ENCODE measurements around the gene CYP4F22. TPM values are rescaled to one million over a fixed set of nuclear protein-coding genes. Genes with fewer than 3 reads are reported as not detected.
A peak's percentile ranks its signal among the peaks of the same experiment; 100 is the strongest.
"Not testable (repeated sequence)": the region's sequence is repeated elsewhere in the genome, so short reads cannot be mapped to it uniquely, and the experiment has no call there.

CYP4F22 gene
- total RNA-seq, 1 experiment from 2014 or later: 4.9 TPM

GRCh38 chr19:15593766-15594165 lies 85.4 kb downstream of the CYP4F22 start:
- H3K9ac ChIP-seq (ENCODE audit: low read length); POLR2A ChIA-PET; H3K27ac ChIP-seq (ENCODE audit: low read depth, low read length); H3K79me2 ChIP-seq (ENCODE audit: insufficient read depth, low read length); intact Hi-C loops (cut with micrococcal nuclease); H3K4me3 ChIP-seq (replicated peaks in 1 of 2; ENCODE audit: low read depth in 1 of 2, low read length in 2 of 2); H3K36me3 ChIP-seq (ENCODE audit: control insufficient read depth in 1 of 2, insufficient read depth in 2 of 2, low read length in 2 of 2); RAD21 ChIA-PET (ENCODE audit: low non-redundant PET in 1 of 2, low total read pairs in 2 of 2, uncharacterized antibody in 2 of 2, unreplicated experiment in 2 of 2); CTCF ChIA-PET; H3K9me3 ChIP-seq (ENCODE audit: control insufficient read depth in 1 of 2, insufficient read depth in 1 of 2, low read depth in 1 of 2, low read length in 2 of 2); H3K9me2 ChIP-seq (ENCODE audit: insufficient read depth); H3K27me3 ChIP-seq (ENCODE audit: insufficient read depth, low read length); BruUV-seq (replicated peaks); H2AFZ ChIP-seq (ENCODE audit: low read depth, low read length, poor library complexity, severe bottlenecking); H4K20me1 ChIP-seq (ENCODE audit: insufficient read depth): not testable (repeated sequence)
- peak; percentile 75 for ATAC-seq
- Histone ChIP-seq H3K4me1 (ENCODE audit: control insufficient read depth in 1 of 2, insufficient read depth in 2 of 2, low read length in 2 of 2) (peaks cover 6 to 24% of the 10 kb centered on the region in 2 experiments), H3K4me2 (ENCODE audit: low read length) (peak overlapping the region; percentile 11)
- peak; percentile 19 for DNase-seq (ENCODE audit: low read depth, low spot score)
- TF ChIP-seq SRF (IDR thresholded peaks at IDR 0.05; ENCODE audit: low read depth) (0 out of 2 replicates have a peak, but pooled peaks have one; percentile 27), JUND (IDR thresholded peaks at IDR 0.05) (peak; percentile 66), SP1 (IDR thresholded peaks at IDR 0.05; ENCODE audit: low read depth) (peak; percentile 68), FOSL1 (IDR thresholded peaks at IDR 0.05; ENCODE audit: low read depth) (peak; percentile 62; the same call in 1 of the 2 replicates), CBX3 (IDR thresholded peaks at IDR 0.05; ENCODE audit: low read depth) (peak; percentile 67)

- peaks cover 6 to 24% of the 10 kb centered on the region in 2 experiments for H3K4me1 ChIP-seq (ENCODE audit: control insufficient read depth in 1 of 2, insufficient read depth in 2 of 2, low read length in 2 of 2)
- H4K20me1 ChIP-seq (ENCODE audit: insufficient read depth): no peaks in the 10 kb centered on the region
- no TSS peak for BruUV-seq (replicated peaks)
- peak; percentile 85 for ATAC-seq
- H3K9me2 ChIP-seq (ENCODE audit: insufficient read depth): no peaks in the 10 kb centered on the region
- H3K4me2 ChIP-seq (ENCODE audit: low read length): peak overlapping the region; percentile 57
- H3K9me3 ChIP-seq (ENCODE audit: control insufficient read depth in 1 of 2, insufficient read depth in 1 of 2, low read depth in 1 of 2, low read length in 2 of 2): no peaks in the 10 kb centered on the region
- peak; percentile 80 for DNase-seq (ENCODE audit: low read depth, low spot score)
- no peaks in the 10 kb centered on the region for H3K27me3 ChIP-seq (ENCODE audit: insufficient read depth, low read length)
- H3K9ac ChIP-seq (ENCODE audit: low read length): no peak overlapping the region
- no peaks in the 10 kb centered on the region for H3K36me3 ChIP-seq (ENCODE audit: control insufficient read depth in 1 of 2, insufficient read depth in 2 of 2, low read length in 2 of 2)
- H3K4me3 ChIP-seq (replicated peaks in 1 of 2; ENCODE audit: low read depth in 1 of 2, low read length in 2 of 2): no peak overlapping the region
- CTCF ChIA-PET: no interaction called here
- no peak overlapping the region for H3K27ac ChIP-seq (ENCODE audit: low read depth, low read length)
- intact Hi-C loops (cut with micrococcal nuclease): no loop called here
- peak overlapping the region; percentile 68 for H2AFZ ChIP-seq (ENCODE audit: low read depth, low read length, poor library complexity, severe bottlenecking)
- no peaks in the 10 kb centered on the region for H3K79me2 ChIP-seq (ENCODE audit: insufficient read depth, low read length)
- POLR2A ChIA-PET: no interaction called here
- RAD21 ChIA-PET (ENCODE audit: low non-redundant PET in 1 of 2, low total read pairs in 2 of 2, uncharacterized antibody in 2 of 2, unreplicated experiment in 2 of 2): no interaction called here
- TF ChIP-seq POLR2AphosphoS5 (IDR thresholded peaks at IDR 0.05; ENCODE audit: low read depth, low read length) (peak; percentile 26; the same call in 1 of the 2 replicates), SP1 (IDR thresholded peaks at IDR 0.05; ENCODE audit: low read depth) (peak; percentile 65), ZBTB33 (IDR thresholded peaks at IDR 0.05; ENCODE audit: extremely low read depth, insufficient replicate concordance, low read length) (no peak), SRF (IDR thresholded peaks at IDR 0.05; ENCODE audit: low read depth) (peak; percentile 66), ZFX (IDR thresholded peaks at IDR 0.05) (no peak), EZH2phosphoT487 (IDR thresholded peaks at IDR 0.05; ENCODE audit: borderline replicate concordance) (no peak), CEBPB (IDR thresholded peaks at IDR 0.05; ENCODE audit: low read depth) (no peak; the same call in 1 of the 2 replicates), POLR2A (IDR thresholded peaks at IDR 0.05; ENCODE audit: borderline replicate concordance, extremely low read depth, insufficient read depth, insufficient read length) (no peak), TCF7L2 (IDR thresholded peaks at IDR 0.05; ENCODE audit: borderline replicate concordance, extremely low read depth, insufficient read depth, insufficient read length) (no peak), EZH2 (IDR thresholded peaks at IDR 0.05) (no peak), ELF1 (IDR thresholded peaks at IDR 0.05; ENCODE audit: borderline replicate concordance, low read depth) (no peak; the same call in 1 of the 2 replicates), FOSL1 (IDR thresholded peaks at IDR 0.05; ENCODE audit: low read depth) (peak; percentile 82), EGR1 (IDR thresholded peaks at IDR 0.05; ENCODE audit: low read depth) (no peak)
- TF ChIP-seq, protein P1, sequence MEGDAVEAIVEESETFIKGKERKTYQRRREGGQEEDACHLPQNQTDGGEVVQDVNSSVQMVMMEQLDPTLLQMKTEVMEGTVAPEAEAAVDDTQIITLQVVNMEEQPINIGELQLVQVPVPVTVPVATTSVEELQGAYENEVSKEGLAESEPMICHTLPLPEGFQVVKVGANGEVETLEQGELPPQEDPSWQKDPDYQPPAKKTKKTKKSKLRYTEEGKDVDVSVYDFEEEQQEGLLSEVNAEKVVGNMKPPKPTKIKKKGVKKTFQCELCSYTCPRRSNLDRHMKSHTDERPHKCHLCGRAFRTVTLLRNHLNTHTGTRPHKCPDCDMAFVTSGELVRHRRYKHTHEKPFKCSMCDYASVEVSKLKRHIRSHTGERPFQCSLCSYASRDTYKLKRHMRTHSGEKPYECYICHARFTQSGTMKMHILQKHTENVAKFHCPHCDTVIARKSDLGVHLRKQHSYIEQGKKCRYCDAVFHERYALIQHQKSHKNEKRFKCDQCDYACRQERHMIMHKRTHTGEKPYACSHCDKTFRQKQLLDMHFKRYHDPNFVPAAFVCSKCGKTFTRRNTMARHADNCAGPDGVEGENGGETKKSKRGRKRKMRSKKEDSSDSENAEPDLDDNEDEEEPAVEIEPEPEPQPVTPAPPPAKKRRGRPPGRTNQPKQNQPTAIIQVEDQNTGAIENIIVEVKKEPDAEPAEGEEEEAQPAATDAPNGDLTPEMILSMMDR (IDR thresholded peaks at IDR 0.05 in 2 of 3, conservative IDR thresholded peaks at IDR 0.05 in 1 of 3; ENCODE audit: borderline replicate concordance in 1 of 3, insufficient read depth in 1 of 3, low read depth in 2 of 3, low read length in 2 of 3): no peak
- TF ChIP-seq, protein P2, sequence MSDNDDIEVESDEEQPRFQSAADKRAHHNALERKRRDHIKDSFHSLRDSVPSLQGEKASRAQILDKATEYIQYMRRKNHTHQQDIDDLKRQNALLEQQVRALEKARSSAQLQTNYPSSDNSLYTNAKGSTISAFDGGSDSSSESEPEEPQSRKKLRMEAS (IDR thresholded peaks at IDR 0.05): peak; percentile 62
Measured at GRCh38 chr19:15595069-15595468, 86.7 kb downstream of the CYP4F22 start.

Measured in HCT116 (cell line).